ENCODE measurements around the gene ZDHHC20. TPM values are rescaled to one million over a fixed set of nuclear protein-coding genes. Genes with fewer than 3 reads are reported as not detected.

Gene ZDHHC20
- polyA plus RNA-seq, 2 of the 4 experiments (the other 2 are of a cell fraction): 26.9 to 57.0 TPM

- FAIRE-seq (no peak), ATAC-seq (no peak), DNase-seq (ENCODE audit: low read depth in 1 of 2, low spot score in 1 of 2) (no peak)
- TF ChIP-seq ZSCAN20 (CRISPR knock-in tag; IDR thresholded peaks at IDR 0.05) (no peak), POLR2A (IDR thresholded peaks at IDR 0.05; ENCODE audit: low read length) (no peak), EHF (CRISPR knock-in tag; IDR thresholded peaks at IDR 0.05) (no peak), RFX5 (IDR thresholded peaks at IDR 0.05) (no peak), RNF2 (IDR thresholded peaks at IDR 0.05; ENCODE audit: borderline replicate concordance, low read depth) (no peak), JUNB (IDR thresholded peaks at IDR 0.05) (no peak), MAX (IDR thresholded peaks at IDR 0.05) (no peak), HOXB13 (CRISPR knock-in tag; IDR thresholded peaks at IDR 0.05; ENCODE audit: low read depth) (no peak), HEYL (CRISPR knock-in tag; IDR thresholded peaks at IDR 0.05) (no peak)
- WGBS (ENCODE audit: missing lambda C conversion rate): 51% methylated on average over 2 of the region's 4 CpGs
- H3K4me2 ChIP-seq: no peak overlapping the region
- H3K4me3 ChIP-seq: no peak overlapping the region
- no peaks in the 10 kb centered on the region for H3K9me3 ChIP-seq
- ChIA-PET CTCF (no interaction called here), POLR2A (no interaction called here)
- no peak overlapping the region for H3K27ac ChIP-seq
- H3K4me1 ChIP-seq: no peaks in the 10 kb centered on the region
Observed at GRCh38 chr13:21360463-21360862, 98.6 kb downstream of the ZDHHC20 start.

GRCh38 chr13:21359855-21360254, 99.2 kb downstream of the ZDHHC20 start:
- H3K27ac ChIP-seq: no peak overlapping the region
- H3K9me3 ChIP-seq: no peaks in the 10 kb centered on the region
- WGBS (ENCODE audit: missing lambda C conversion rate): 55% methylated on average over 4 of the region's 5 CpGs
- ChIA-PET CTCF (no interaction called here), POLR2A (no interaction called here)
- FAIRE-seq (no peak), DNase-seq (ENCODE audit: low read depth in 1 of 2, low spot score in 1 of 2) (no peak), ATAC-seq (no peak)
- no peaks in the 10 kb centered on the region for H3K4me1 ChIP-seq
- no peak overlapping the region for H3K4me3 ChIP-seq
- no peak for TF ChIP-seq TFCP2L1 (CRISPR knock-in tag; IDR thresholded peaks at IDR 0.05)
- TF ChIP-seq RNF2 (IDR thresholded peaks at IDR 0.05; ENCODE audit: borderline replicate concordance, low read depth): no peak
- TF ChIP-seq JUN (IDR thresholded peaks at IDR 0.05): no peak
- no peak for TF ChIP-seq CTCF (IDR thresholded peaks at IDR 0.05)
- no peak for TF ChIP-seq FOSB (CRISPR knock-in tag; IDR thresholded peaks at IDR 0.05)
- no peak for TF ChIP-seq BHLHE40 (IDR thresholded peaks at IDR 0.05; ENCODE audit: low read depth, low read length)
- no peak for TF ChIP-seq JUNB (IDR thresholded peaks at IDR 0.05)
- H3K4me2 ChIP-seq: no peak overlapping the region

- no peak for FAIRE-seq
- ATAC-seq: no peak
- 77% methylated on average over 1 of the region's 3 CpGs for WGBS (ENCODE audit: missing lambda C conversion rate)
- H3K4me3 ChIP-seq: no peak overlapping the region
- no peak overlapping the region for H3K27ac ChIP-seq
- CTCF ChIA-PET: no interaction called here
- POLR2A ChIA-PET: interaction anchor here (0.5 kb wide), 1 partner anchor 353 kb away, joined by 3 read pairs; no protein-coding TSS in a partner anchor
- no peak for TF ChIP-seq NR3C1 (IDR thresholded peaks at IDR 0.05)
- TF ChIP-seq E2F6 (IDR thresholded peaks at IDR 0.05; ENCODE audit: borderline replicate concordance, low read depth): no peak
- no peak for TF ChIP-seq ZC3H11A (IDR thresholded peaks at IDR 0.05)
- TF ChIP-seq CBX8 (IDR thresholded peaks at IDR 0.05): no peak
- no peak for TF ChIP-seq JUN (IDR thresholded peaks at IDR 0.05)
- H3K9me3 ChIP-seq: no peaks in the 10 kb centered on the region
- DNase-seq (ENCODE audit: low read depth in 1 of 2, low spot score in 1 of 2): no peak
- no peaks in the 10 kb centered on the region for H3K4me1 ChIP-seq
- H3K4me2 ChIP-seq: no peak overlapping the region
Observed at GRCh38 chr13:21355304-21355703, 103.8 kb downstream of the ZDHHC20 start.

GRCh38 chr13:21354721-21355120, 104.4 kb downstream of the ZDHHC20 start:
- TF ChIP-seq JUNB (IDR thresholded peaks at IDR 0.05): no peak
- TF ChIP-seq ZFP36 (IDR thresholded peaks at IDR 0.05; ENCODE audit: borderline replicate concordance, partially characterized antibody): no peak
- no peak for TF ChIP-seq CHD2 (IDR thresholded peaks at IDR 0.05; ENCODE audit: low read length, partially characterized antibody)
- no peak for TF ChIP-seq MAZ (IDR thresholded peaks at IDR 0.05; ENCODE audit: borderline replicate concordance, low read depth, low read length)
- no peak for TF ChIP-seq POLR2AphosphoS2 (conservative IDR thresholded peaks at IDR 0.05; ENCODE audit: low read length)
- TF ChIP-seq SREBF2 (IDR thresholded peaks at IDR 0.05): no peak
- TF ChIP-seq JUN (IDR thresholded peaks at IDR 0.05): no peak
- TF ChIP-seq HOXB13 (CRISPR knock-in tag; IDR thresholded peaks at IDR 0.05; ENCODE audit: low read depth): no peak
- no peak for TF ChIP-seq CBX2 (IDR thresholded peaks at IDR 0.05; ENCODE audit: borderline replicate concordance, low read depth)
- no peak for TF ChIP-seq BCL3 (IDR thresholded peaks at IDR 0.05)
- no peak for TF ChIP-seq NR3C1 (IDR thresholded peaks at IDR 0.05)
- no peak for ATAC-seq
- Histone ChIP-seq H3K9me3 (no peaks in the 10 kb centered on the region), H3K4me1 (no peaks in the 10 kb centered on the region), H3K4me3 (no peak overlapping the region), H3K4me2 (no peak overlapping the region), H3K27ac (no peak overlapping the region)
- WGBS (ENCODE audit: missing lambda C conversion rate): 80% methylated on average over 11 of the region's 13 CpGs
- ChIA-PET POLR2A (interaction anchor here (0.5 kb wide), 1 partner anchor 352 kb away, joined by 3 read pairs; no protein-coding TSS in a partner anchor), CTCF (no interaction called here)
- no peak for DNase-seq (ENCODE audit: low read depth in 1 of 2, low spot score in 1 of 2)
- no peak for FAIRE-seq

All from A549 (cell line).